Keratinocyte (primary cell): ENCODE data around the gene NGF. TPM values are rescaled to one million over a fixed set of nuclear protein-coding genes. Genes with fewer than 3 reads are reported as not detected.
A peak's percentile ranks its signal among the peaks of the same experiment; 100 is the strongest.

Experiments
- DNase-seq: peaks from one replicate; pipeline ENCODE4 v3.0.0-alpha.2; 2011; ENCODE audit warnings: low read depth, missing footprints, low spot score
- FAIRE-seq: peaks from 2 replicates; lab custom pipeline; 2011; peaks lifted over from hg19 to GRCh38; lab: Jason Lieb, UNC
- H2AFZ ChIP-seq: 2 replicates; pipeline ENCODE4 v1.6.0; 2012; ENCODE audit warnings: low read length, control low read depth, inconsistent platforms; ENCODE audit not compliant: control insufficient read depth
- H3K27ac ChIP-seq: 2 replicates; pipeline ENCODE4 v1.5.1; 2011; ENCODE audit warnings: low read length; ENCODE audit not compliant: control insufficient read depth, insufficient read depth
- H3K27me3 ChIP-seq: 3 replicates; pipeline ENCODE4 v1.6.0; 2011; ENCODE audit warnings: low read length; ENCODE audit not compliant: control insufficient read depth, insufficient read depth; ENCODE audit errors: extremely low read depth
- H3K36me3 ChIP-seq, 2 experiments: 2 replicates in 1 of 2; 3 replicates in 1 of 2; pipeline ENCODE4 v1.5.1; 2011; ENCODE audit warnings: low read length in 2 of 2, mild to moderate bottlenecking in 1 of 2; ENCODE audit not compliant: control insufficient read depth in 2 of 2, insufficient read depth in 2 of 2; ENCODE audit errors: extremely low read depth in 1 of 2
- H3K4me1 ChIP-seq: 3 replicates; pipeline ENCODE4 v1.5.1; 2011; ENCODE audit warnings: low read length; ENCODE audit not compliant: control insufficient read depth, insufficient read depth; ENCODE audit errors: extremely low read depth
- H3K4me2 ChIP-seq: 3 replicates; pipeline ENCODE4 v1.6.0; 2011; ENCODE audit warnings: low read depth, low read length; ENCODE audit not compliant: control insufficient read depth, insufficient read depth; ENCODE audit errors: extremely low read depth
- H3K4me3 ChIP-seq, 3 experiments: fragments of 200-600 bp in 1 of 3; sonication (generic) in 1 of 3; 2 replicates in 2 of 3; 3 replicates in 1 of 3; pipeline ENCODE4 v1.5.1; 2011 to 2016; ENCODE audit warnings: low read length in 3 of 3, mild to moderate bottlenecking in 3 of 3, control low read depth in 2 of 3, inconsistent platforms in 1 of 3, low read depth in 1 of 3, mixed read lengths in 1 of 3, mixed run types in 1 of 3, moderate library complexity in 1 of 3; ENCODE audit not compliant: control insufficient read depth in 2 of 3, insufficient read depth in 2 of 3; ENCODE audit errors: extremely low read depth in 1 of 3
- H3K79me2 ChIP-seq: 2 replicates; pipeline ENCODE4 v1.6.0; 2012; ENCODE audit warnings: low read length; ENCODE audit not compliant: control insufficient read depth, insufficient read depth
- H3K9ac ChIP-seq: 3 replicates; pipeline ENCODE4 v1.6.0; 2011; ENCODE audit warnings: low read length; ENCODE audit not compliant: control insufficient read depth, insufficient read depth; ENCODE audit errors: extremely low read depth
- H3K9me1 ChIP-seq: 3 replicates; pipeline ENCODE4 v1.6.0; 2011; ENCODE audit warnings: low read length; ENCODE audit not compliant: control insufficient read depth, insufficient read depth; ENCODE audit errors: extremely low read depth
- H3K9me3 ChIP-seq: 2 replicates; pipeline ENCODE4 v1.5.1; 2012; ENCODE audit warnings: low read depth, low read length; ENCODE audit not compliant: control insufficient read depth
- H4K20me1 ChIP-seq: 3 replicates; pipeline ENCODE4 v1.6.0; 2011; ENCODE audit warnings: low read length; ENCODE audit not compliant: control insufficient read depth, insufficient read depth; ENCODE audit errors: extremely low read depth
- CTCF ChIP-seq, 3 experiments: IDR thresholded peaks in 1 of 3; conservative IDR thresholded peaks in 1 of 3; optimal IDR thresholded peaks in 1 of 3; 2 replicates in 2 of 3; 3 replicates in 1 of 3; pipeline versions ENCODE3 to v1.5.1; 2011; ENCODE audit warnings: low read length in 3 of 3, mild to moderate bottlenecking in 3 of 3, moderate library complexity in 2 of 3, control low read depth in 1 of 3, inconsistent platforms in 1 of 3; ENCODE audit not compliant: insufficient read depth in 2 of 3; ENCODE audit errors: extremely low read depth in 1 of 3
- EZH2 ChIP-seq: IDR thresholded peaks from one replicate; pipeline ENCODE4 v1.6.1; 2012; ENCODE audit warnings: inconsistent platforms, mild to moderate bottlenecking, low read length, moderate library complexity
- dilution Hi-C: fragments of 300-500 bp; cut with MboI; formaldehyde crosslinking; loops from one replicate; pipeline ENCODE4 v1.7.0; 2020; ENCODE audit warnings: low sequenced_read_pairs; ENCODE audit not compliant: extremely low pct_ligation_motif_present
- polyA plus RNA-seq, 5 experiments: library from polyadenylated mRNA; depleted of rRNA in 3 of 5; stranded (reverse) in 3 of 5; stranded (forward) in 1 of 5; unstranded in 1 of 5; fragments of >200 nt; gene quantifications; 1 replicate in 1 of 5; 2 replicates in 3 of 5; 3 replicates in 1 of 5; pipeline versions ENCODE4 v1.2.1 to v1.2.3, GENCODE V29; 2011 to 2012; ENCODE audit warnings: missing spikeins in 2 of 5, low read depth in 1 of 5, low replicate concordance in 1 of 5

Gene NGF
- polyA plus RNA-seq, 1 donor (not counting 4 experiments of a cell fraction or from before 2014, with no cell fraction given): 1.2 TPM

DNA sequence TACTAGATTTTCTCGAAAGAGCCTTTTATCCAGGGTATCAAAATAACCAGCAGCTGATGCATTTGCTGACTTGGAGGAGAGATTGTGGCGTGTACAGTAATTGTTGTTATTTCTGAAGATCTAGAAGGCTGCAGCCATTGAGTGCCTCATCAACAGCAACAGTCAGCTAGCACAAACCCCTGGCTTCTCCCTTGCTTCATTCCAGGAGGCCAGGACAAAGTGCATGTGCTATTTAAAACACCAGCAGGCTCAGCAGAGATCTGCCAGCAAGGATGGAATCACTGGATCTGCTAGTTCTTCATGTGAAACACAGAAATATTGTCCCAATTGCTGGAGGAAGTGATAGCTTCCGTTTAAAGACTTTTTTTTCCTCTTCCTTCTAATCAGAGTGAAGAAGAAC lies 2.8 kb upstream of the NGF start:
- no peaks in the 10 kb centered on the region for H3K9me1 ChIP-seq
- TF ChIP-seq EZH2: no peak
- TF ChIP-seq CTCF (optimal IDR thresholded peaks at IDR 0.05 in 1 of 3, IDR thresholded peaks at IDR 0.05 in 1 of 3, conservative IDR thresholded peaks at IDR 0.05 in 1 of 3; ENCODE audit: extremely low read depth in 1 of 3, insufficient read depth in 2 of 3, low read length in 3 of 3): no peak
- H4K20me1 ChIP-seq: no peaks in the 10 kb centered on the region
- dilution Hi-C loops: no loop called here
- H3K27ac ChIP-seq: no peak overlapping the region
- no peaks in the 10 kb centered on the region for H3K27me3 ChIP-seq
- no peaks in the 10 kb centered on the region for H3K36me3 ChIP-seq
- no peak overlapping the region for H3K9ac ChIP-seq
- FAIRE-seq (no peak), DNase-seq (no peak)
- no peaks in the 10 kb centered on the region for H3K9me3 ChIP-seq
- peaks cover 19% of the 10 kb centered on the region for H3K4me1 ChIP-seq
- H2AFZ ChIP-seq: no peak overlapping the region
- H3K4me3 ChIP-seq: no peak overlapping the region
- no peaks in the 10 kb centered on the region for H3K79me2 ChIP-seq
- no peak overlapping the region for H3K4me2 ChIP-seq

GRCh38 chr1:115338457-115338820 lies 390 bp upstream of the NGF start:
- Histone ChIP-seq H3K36me3 (peaks cover 0 to 3% of the 10 kb centered on the region in 2 experiments), H3K79me2 (no peaks in the 10 kb centered on the region), H3K4me3 (peak overlapping the region in 1 of 3 experiments; percentile 79), H3K9me1 (no peaks in the 10 kb centered on the region), H4K20me1 (no peaks in the 10 kb centered on the region), H3K9me3 (no peaks in the 10 kb centered on the region), H3K27me3 (no peaks in the 10 kb centered on the region), H3K9ac (no peak overlapping the region), H3K27ac (no peak overlapping the region), H3K4me1 (peaks cover 29% of the 10 kb centered on the region), H2AFZ (no peak overlapping the region), H3K4me2 (peak overlapping the region; percentile 94)
- TF ChIP-seq CTCF (optimal IDR thresholded peaks at IDR 0.05 in 1 of 3, IDR thresholded peaks at IDR 0.05 in 1 of 3, conservative IDR thresholded peaks at IDR 0.05 in 1 of 3; ENCODE audit: extremely low read depth in 1 of 3, insufficient read depth in 2 of 3, low read length in 3 of 3): no peak
- no peak for TF ChIP-seq EZH2
- FAIRE-seq (no peak), DNase-seq (no peak)
- dilution Hi-C loops: no loop called here
